HuH-7 (cell line): ENCODE results near the gene GABBR2.
A peak's percentile ranks its signal among the peaks of the same experiment; 100 is the strongest.

ENCODE experiments used
- DNase-seq: peaks from one replicate; pipeline ENCODE4 v3.0.0; 2011; ENCODE audit warnings: low spot score

The GABBR2 gene

GRCh38 chr9:98627296-98627695, 81.4 kb downstream of the GABBR2 start:
- no peak for DNase-seq

GRCh38 chr9:98625728-98626127, 83.0 kb downstream of the GABBR2 start:
- no peak for DNase-seq

GRCh38 chr9:98619788-98620187, 88.9 kb downstream of the GABBR2 start:
- DNase-seq: no peak

- DNase-seq: no peak
These were observed 93.1 kb downstream of the GABBR2 start for GRCh38 chr9:98615633-98616032.

- DNase-seq: no peak
These were observed 93.8 kb downstream of the GABBR2 start for GRCh38 chr9:98614941-98615340.

- no peak for DNase-seq
These were observed 96.5 kb downstream of the GABBR2 start for GRCh38 chr9:98612061-98612752.

- no peak for DNase-seq
These were observed 97.4 kb downstream of the GABBR2 start for GRCh38 chr9:98611319-98611718.

- DNase-seq: no peak
These were observed 98.0 kb downstream of the GABBR2 start for GRCh38 chr9:98610711-98611110.

GRCh38 chr9:98610211-98610610, 98.5 kb downstream of the GABBR2 start:
- no peak for DNase-seq

- no peak for DNase-seq
These were observed 99.1 kb downstream of the GABBR2 start for GRCh38 chr9:98609646-98610045.

- DNase-seq: no peak
These were observed 100.9 kb downstream of the GABBR2 start for GRCh38 chr9:98607787-98608186.

- no peak for DNase-seq
These were observed 101.6 kb downstream of the GABBR2 start for GRCh38 chr9:98607152-98607551.

- DNase-seq: no peak
These were observed 102.0 kb downstream of the GABBR2 start for GRCh38 chr9:98606730-98607129.

GRCh38 chr9:98605116-98605515, 103.6 kb downstream of the GABBR2 start:
- DNase-seq: no peak

GRCh38 chr9:98603821-98604383, 104.8 kb downstream of the GABBR2 start:
- no peak for DNase-seq

GRCh38 chr9:98602839-98603500, 105.8 kb downstream of the GABBR2 start:
- DNase-seq: no peak

GRCh38 chr9:98600631-98601030, 108.1 kb downstream of the GABBR2 start:
- no peak for DNase-seq

- DNase-seq: no peak
These were observed 109.0 kb downstream of the GABBR2 start for GRCh38 chr9:98599566-98600216.

- no peak for DNase-seq
These were observed 109.9 kb downstream of the GABBR2 start for GRCh38 chr9:98598861-98599260.

- DNase-seq: no peak
These were observed 111.4 kb downstream of the GABBR2 start for GRCh38 chr9:98597236-98597771.

- no peak for DNase-seq
These were observed 112.2 kb downstream of the GABBR2 start for GRCh38 chr9:98596486-98596885.

- peak; percentile 54 for DNase-seq
These were observed 114.1 kb downstream of the GABBR2 start for GRCh38 chr9:98594546-98595160.
